ENCODE measurements around the gene CYRIA. TPM values are rescaled to one million over a fixed set of nuclear protein-coding genes. Genes with fewer than 3 reads are reported as not detected.

The CYRIA gene
- total RNA-seq, 1 donor from 2014 or later: 76.1 TPM

DNA sequence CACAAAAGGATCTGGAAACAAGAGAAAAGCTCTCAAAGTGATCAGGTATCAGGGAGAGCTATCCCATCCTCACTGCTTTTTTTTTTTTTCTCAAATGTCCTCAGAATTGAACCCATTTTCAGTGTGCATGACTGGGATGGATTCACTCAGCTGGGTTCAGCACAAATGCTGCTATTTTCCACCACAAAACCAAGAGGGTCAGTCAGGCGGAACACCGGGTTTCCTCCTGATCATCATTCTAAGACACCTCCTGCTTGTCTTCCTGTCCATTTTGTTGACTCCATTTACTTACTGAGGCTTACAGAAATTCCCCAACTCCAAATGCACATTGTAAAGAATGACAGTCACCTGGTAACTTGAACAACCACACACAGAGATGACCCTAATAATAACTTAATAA lies 39.9 kb downstream of the CYRIA start:
- Mint-ChIP-seq H3K9me3 (no peaks in the 10 kb centered on the region), H3K27ac (peak overlapping the region; percentile 94), H3K4me3 (peak overlapping the region; percentile 62), H3K36me3 (ENCODE audit: low read depth) (peaks cover 60% of the 10 kb centered on the region), H3K4me1 (peaks cover 100% of the 10 kb centered on the region), H3K27me3 (no peaks in the 10 kb centered on the region)
- ATAC-seq (ENCODE audit: low read depth) (peak; percentile 45), DNase-seq (no peak)
- ChIA-PET CTCF (interaction anchor here (1.8 to 5.8 kb wide), 4 partner anchors 12 to 131 kb away, joined by 8 to 42 read pairs (median 17); no protein-coding TSS in a partner anchor), POLR2A (interaction anchor here (0.8 to 7.7 kb wide), 5 partner anchors 10 to 39 kb away, joined by 3 to 84 read pairs (median 4); partner anchors contain the start of gene CYRIA)
- TF ChIP-seq, protein P1, sequence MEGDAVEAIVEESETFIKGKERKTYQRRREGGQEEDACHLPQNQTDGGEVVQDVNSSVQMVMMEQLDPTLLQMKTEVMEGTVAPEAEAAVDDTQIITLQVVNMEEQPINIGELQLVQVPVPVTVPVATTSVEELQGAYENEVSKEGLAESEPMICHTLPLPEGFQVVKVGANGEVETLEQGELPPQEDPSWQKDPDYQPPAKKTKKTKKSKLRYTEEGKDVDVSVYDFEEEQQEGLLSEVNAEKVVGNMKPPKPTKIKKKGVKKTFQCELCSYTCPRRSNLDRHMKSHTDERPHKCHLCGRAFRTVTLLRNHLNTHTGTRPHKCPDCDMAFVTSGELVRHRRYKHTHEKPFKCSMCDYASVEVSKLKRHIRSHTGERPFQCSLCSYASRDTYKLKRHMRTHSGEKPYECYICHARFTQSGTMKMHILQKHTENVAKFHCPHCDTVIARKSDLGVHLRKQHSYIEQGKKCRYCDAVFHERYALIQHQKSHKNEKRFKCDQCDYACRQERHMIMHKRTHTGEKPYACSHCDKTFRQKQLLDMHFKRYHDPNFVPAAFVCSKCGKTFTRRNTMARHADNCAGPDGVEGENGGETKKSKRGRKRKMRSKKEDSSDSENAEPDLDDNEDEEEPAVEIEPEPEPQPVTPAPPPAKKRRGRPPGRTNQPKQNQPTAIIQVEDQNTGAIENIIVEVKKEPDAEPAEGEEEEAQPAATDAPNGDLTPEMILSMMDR (IDR thresholded peaks at IDR 0.05): no peak
- intact Hi-C loops (cut with micrococcal nuclease): loop anchor here (1.0 to 5.0 kb wide), 6 partner anchors 10 to 322 kb away; no protein-coding TSS in a partner anchor

DNA sequence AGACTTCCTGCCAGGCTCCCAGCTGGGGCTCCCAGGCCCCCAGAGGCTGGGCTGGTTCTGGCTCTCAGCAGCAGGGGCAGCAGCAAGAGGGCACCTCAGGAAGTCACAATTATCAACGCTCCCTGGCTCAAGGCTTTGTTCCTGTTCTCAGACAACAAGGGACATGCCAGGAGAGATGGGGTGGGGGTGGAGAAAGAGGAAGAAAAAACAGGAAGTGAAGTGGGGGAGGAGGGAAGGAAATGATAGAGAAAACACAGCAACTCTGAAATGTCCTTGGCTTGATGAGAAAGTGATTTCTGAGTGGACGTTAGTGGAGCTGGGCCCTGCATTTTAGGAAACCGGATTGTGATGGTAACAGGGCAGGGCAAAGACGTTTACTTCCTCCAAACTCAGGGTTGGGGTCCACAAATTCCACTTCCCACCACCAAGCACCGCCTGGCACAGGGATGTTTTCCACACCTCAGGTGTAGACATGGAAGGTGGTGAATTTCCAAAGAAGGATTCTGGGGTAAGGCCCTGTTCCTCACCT lies 40.4 kb downstream of the CYRIA start:
- peak overlapping the region; percentile 94 for H3K27ac Mint-ChIP-seq
- no peaks in the 10 kb centered on the region for H3K9me3 Mint-ChIP-seq
- intact Hi-C loops (cut with micrococcal nuclease): loop anchor here (1.0 to 5.0 kb wide), 4 partner anchors 25 to 322 kb away; no protein-coding TSS in a partner anchor
- TF ChIP-seq, protein P1 (IDR thresholded peaks at IDR 0.05): no peak
- peak; percentile 55 for ATAC-seq (ENCODE audit: low read depth)
- peak overlapping the region; percentile 62 for H3K4me3 Mint-ChIP-seq
- H3K36me3 Mint-ChIP-seq (ENCODE audit: low read depth): peaks cover 60% of the 10 kb centered on the region
- no peak for DNase-seq
- no peaks in the 10 kb centered on the region for H3K27me3 Mint-ChIP-seq
- H3K4me1 Mint-ChIP-seq: peaks cover 99% of the 10 kb centered on the region
- POLR2A ChIA-PET: interaction anchor here (0.7 to 7.7 kb wide), 6 partner anchors 11 to 579 kb away, joined by 3 to 84 read pairs (median 4); partner anchors contain the start of gene CYRIA
- CTCF ChIA-PET: interaction anchor here (1.8 to 2.9 kb wide), 3 partner anchors 30 to 131 kb away, joined by 8 to 22 read pairs (median 12); no protein-coding TSS in a partner anchor

DNA sequence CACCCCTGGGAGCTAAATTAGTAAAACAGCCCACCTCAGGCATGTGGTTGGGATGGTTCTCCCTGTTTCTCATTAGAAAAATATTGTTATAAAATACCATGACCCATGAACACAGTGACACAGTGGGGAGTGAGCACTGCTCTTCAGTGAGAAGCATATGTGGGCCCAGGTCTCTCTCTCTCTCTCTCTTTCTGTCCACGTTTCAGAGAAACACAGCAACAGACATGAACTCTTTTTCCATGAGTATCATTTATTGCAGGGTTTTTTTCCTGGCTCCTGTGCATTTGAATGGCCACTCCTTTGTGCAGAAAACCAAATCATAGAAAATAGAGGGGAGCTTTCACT lies 41.2 kb downstream of the CYRIA start:
- H3K9me3 Mint-ChIP-seq: no peaks in the 10 kb centered on the region
- no peaks in the 10 kb centered on the region for H3K27me3 Mint-ChIP-seq
- intact Hi-C loops (cut with micrococcal nuclease): no loop called here
- H3K4me1 Mint-ChIP-seq: peaks cover 97% of the 10 kb centered on the region
- H3K36me3 Mint-ChIP-seq (ENCODE audit: low read depth): peaks cover 64% of the 10 kb centered on the region
- TF ChIP-seq, protein P1 (IDR thresholded peaks at IDR 0.05): no peak
- DNase-seq (no peak), ATAC-seq (ENCODE audit: low read depth) (no peak)
- POLR2A ChIA-PET: interaction anchor here (0.6 to 7.7 kb wide), 5 partner anchors 23 to 1294 kb away, joined by 3 to 84 read pairs (median 4); partner anchors contain the start of gene CYRIA
- CTCF ChIA-PET: interaction anchor here (1.8 to 3.9 kb wide), 4 partner anchors 11 to 132 kb away, joined by 8 to 29 read pairs (median 17); no protein-coding TSS in a partner anchor
- H3K27ac Mint-ChIP-seq: peak overlapping the region; percentile 94
- no peak overlapping the region for H3K4me3 Mint-ChIP-seq

DNA sequence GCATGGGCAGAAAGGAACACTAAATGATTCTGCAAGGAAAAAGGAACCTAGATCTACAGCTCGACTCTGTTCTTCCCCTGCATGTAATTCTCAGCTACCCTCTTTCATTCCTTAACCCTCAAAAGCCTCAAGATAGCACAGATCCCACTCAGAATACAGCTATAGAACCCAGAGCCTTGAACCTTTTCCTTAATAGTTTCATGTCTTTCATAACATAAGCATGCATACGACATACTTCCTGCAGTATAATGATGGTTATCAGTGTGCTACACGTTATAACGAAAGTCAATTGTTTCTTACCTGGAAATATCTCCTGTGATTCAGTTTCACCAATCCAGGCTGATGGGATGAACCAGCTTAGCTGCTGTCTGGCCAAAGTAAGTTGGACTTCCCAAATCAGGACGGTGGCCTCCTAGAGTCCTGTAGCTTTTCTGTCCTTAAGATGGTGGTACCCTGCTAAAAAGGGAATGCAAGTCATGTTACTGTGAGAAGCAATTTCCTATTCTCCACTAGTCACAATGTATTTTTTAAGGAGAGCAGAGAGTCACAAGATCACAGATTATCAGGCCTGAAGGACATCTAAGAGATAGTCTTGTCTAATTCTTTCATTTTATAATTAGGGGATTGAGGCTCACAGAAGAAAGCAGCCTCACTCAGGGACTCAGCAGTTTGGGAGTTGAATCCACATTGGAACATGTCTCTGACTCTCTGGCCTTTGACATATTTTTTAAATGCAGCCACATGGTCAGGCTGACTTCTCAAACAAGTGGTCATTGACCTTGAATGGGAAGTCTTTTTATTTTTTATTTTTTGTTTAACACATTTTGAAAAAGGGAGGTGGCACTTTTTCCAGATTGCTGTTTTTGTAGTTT lies 41.8 kb downstream of the CYRIA start:
- H3K4me3 Mint-ChIP-seq: peak overlapping the region; percentile 42

More for the DNA sequence above, 41.8 kb downstream of the CYRIA start:
- DNase-seq (no peak), ATAC-seq (ENCODE audit: low read depth) (no peak)
- Mint-ChIP-seq H3K27me3 (no peaks in the 10 kb centered on the region), H3K27ac (peak overlapping the region; percentile 94), H3K9me3 (no peaks in the 10 kb centered on the region), H3K4me1 (peaks cover 92% of the 10 kb centered on the region), H3K36me3 (ENCODE audit: low read depth) (peaks cover 64% of the 10 kb centered on the region)
- intact Hi-C loops (cut with micrococcal nuclease): loop anchor here (2.0 kb wide), 1 partner anchor 13 kb away; no protein-coding TSS in a partner anchor
- ChIA-PET POLR2A (interaction anchor here (1.2 to 7.7 kb wide), 4 partner anchors 24 to 38 kb away, joined by 3 to 84 read pairs (median 4); no protein-coding TSS in a partner anchor), CTCF (interaction anchor here (1.3 to 3.9 kb wide), 6 partner anchors 11 to 133 kb away, joined by 5 to 35 read pairs (median 17); no protein-coding TSS in a partner anchor)
- TF ChIP-seq, protein P1 (IDR thresholded peaks at IDR 0.05): no peak
